Activated CD8-positive, alpha-beta memory T cell treated with anti-CD3 and anti-CD28 coated beads, Interleukin-2, amount 50 U/mL, for 1 hour (primary cell): Measurements from ENCODE around the gene PGPEP1.
A peak's percentile ranks its signal among the peaks of the same experiment; 100 is the strongest.
"Not testable (repeated sequence)": the region's sequence is repeated elsewhere in the genome, so short reads cannot be mapped to it uniquely, and the experiment has no call there.

ENCODE experiments used
- DNase-seq: peaks from one replicate; pipeline ENCODE4 v3.0.0-alpha.2; 2020; ENCODE audit errors: extremely low read depth

PGPEP1 gene

DNA sequence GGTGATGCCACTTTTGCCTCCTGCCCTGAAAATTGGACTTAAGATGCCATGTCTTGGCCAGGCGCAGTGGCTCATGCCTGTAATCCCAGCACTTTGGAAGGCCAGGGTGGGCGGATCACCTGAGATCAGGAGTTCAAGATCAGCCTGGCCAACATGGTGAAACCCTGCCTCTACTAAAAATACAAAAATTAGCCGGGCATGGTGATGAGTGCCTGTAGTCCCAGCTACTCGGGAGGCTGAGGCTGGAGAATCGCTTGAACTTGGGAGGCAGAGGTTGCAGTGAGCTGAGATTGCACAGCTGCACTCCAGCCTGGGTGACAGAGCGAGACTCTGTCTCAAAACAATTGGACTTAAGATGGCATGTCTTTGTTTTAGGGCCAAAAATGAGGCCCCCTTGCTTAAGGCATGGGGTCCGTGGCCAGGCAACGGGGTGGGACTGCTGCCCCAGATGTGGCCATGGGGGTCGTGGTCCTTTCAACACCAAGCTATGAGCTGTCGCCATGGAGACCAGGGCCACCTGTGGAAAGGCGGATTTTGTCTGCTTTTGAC is 24.0 kb downstream of the PGPEP1 start:
- not testable (repeated sequence) for DNase-seq

DNA sequence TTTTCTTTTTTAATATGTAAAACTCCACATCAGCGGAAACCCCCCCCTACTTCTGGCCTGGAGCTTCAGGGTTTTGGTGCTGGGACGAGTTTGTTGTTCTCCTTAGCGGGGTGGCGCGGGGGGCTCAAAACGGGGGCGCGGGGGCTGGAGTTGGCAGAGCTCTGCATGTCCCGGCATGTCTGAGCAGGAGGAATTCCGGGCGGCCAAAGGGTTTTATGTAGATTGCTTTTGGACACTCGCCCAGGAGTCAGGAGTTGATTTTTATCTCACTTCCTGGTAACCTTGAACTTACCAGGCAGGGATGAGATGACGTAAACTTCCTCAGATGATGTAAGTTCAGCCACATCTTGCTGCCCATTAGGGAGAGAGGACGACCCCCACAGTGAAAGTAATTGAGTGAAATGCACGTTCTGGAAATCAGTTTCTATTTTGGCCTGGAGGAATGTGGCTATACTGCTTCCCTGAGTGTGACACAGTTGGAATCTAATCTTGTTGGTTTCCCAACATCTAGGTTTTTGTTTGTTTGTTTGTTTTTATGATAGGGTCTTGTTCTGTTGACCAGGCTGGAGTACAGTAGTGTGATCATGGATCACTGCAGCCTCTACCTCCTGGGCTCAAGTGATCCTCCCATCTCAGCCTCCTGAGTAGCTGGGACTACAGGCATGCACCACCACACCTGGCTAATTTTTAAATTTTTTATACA is 24.6 kb downstream of the PGPEP1 start:
- no peak for DNase-seq

DNA sequence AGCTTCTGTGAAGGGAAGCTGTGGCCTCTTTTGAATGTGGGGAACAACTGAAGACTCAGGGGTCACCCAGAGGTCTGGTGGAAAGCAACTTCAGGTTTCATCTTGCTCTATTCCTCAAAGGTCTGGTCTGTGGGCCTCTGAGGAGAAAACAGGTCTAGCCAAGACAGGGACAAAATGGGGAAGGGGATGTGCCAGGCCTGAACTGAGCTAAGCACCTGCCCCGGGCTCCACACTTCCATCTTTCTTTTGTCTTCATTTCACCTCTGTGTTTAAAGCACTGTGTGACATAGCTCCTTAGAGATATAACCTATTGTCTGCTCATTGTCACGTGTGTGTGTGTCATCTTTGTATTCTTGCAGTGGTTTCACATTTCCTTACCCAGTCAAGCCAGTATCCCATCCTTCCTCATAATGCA is 25.6 kb downstream of the PGPEP1 start:
- no peak for DNase-seq

DNA sequence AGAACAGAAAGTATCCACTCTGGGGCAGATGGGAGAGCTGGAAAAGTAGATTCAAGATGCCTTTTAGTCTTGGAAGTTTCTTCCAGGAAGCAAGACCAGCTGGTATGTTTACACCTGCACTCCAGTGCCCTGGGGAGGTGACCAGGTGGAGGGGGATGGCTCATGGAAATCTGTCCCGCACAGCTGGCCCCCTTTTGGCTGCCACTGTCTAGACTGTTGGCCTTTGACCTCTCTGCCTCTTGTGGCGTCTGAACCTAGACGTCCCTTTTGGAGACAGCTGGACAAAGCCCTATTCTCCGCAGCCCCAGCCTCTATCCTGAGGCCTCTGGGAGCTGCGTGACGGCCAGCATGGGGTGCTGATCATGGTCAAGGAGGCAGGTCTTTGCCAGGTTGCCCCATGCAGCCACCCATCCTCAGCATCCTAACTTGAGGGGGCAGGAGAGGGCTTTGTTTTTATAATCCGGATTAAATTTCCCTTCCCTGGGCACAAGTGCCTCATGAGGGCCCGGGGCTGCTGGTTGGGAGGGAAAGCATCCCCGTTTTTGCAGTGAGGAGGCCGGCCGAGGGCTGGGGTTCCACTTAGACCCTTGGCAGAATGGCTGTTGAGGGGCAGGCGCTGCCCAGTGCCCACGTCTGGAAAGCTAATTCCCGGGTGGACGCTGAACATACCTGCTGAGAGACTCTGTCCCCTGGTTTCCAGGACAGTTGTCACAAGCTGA is 28.3 kb downstream of the PGPEP1 start:
- no peak for DNase-seq

DNA sequence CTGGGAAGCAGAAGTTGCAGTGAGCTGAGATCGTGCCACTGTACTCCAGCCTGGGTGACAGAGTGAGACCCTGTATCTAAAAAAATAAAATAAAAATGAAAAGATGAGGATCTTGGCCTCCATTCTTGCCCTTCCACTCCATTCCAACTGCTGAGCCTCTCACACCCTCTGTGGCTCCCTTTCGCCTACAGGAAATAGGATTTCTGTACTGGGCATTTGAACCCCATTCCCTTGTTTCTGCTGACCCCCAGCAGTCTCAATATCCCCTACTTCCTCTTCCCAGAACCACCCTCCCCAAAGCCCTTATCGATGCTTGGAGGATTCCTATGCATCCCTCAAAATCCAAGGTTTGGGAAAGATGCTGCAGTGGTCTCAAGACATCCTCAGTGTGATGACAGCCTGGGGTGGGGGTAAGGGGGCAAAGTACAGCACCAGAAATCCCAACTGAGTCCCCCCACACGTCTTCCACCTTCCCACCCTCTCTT is 33.1 kb downstream of the PGPEP1 start:
- DNase-seq: no peak

DNA sequence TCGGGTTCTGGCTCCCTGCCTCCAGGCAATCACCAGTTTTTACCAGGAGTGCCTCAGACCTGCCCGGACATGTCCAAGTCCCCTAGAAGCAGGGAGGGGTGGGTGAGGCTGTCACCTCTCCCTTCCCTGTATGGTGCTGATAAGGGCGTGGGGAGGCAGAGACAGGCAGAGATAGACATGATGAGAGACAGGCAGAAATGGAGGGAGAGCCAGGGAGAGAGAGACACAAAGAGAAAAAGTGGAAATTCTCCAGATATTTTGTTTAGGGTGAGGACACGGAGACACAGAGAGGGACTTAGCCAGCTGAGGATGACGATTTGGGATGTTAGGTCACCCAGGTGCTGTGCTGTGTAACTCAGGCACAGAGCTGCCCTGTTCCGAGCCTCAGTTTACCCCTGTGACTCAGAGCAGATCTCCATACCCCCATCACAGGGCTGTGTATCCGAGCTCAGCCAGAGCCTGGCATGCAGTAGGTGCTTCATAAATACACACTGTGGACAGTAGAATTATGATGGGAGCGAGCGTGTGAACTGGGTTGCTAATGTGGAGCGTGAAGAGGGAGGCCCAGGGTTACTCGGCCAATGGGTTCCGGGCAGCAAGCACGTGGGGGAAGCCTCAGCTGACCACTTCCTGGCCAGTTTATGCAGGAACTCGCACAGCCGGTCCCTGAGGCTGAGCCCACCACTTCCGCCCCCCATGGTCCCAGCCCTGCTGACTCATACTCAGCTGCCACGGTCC is 33.7 kb downstream of the PGPEP1 start:
- no peak for DNase-seq

DNA sequence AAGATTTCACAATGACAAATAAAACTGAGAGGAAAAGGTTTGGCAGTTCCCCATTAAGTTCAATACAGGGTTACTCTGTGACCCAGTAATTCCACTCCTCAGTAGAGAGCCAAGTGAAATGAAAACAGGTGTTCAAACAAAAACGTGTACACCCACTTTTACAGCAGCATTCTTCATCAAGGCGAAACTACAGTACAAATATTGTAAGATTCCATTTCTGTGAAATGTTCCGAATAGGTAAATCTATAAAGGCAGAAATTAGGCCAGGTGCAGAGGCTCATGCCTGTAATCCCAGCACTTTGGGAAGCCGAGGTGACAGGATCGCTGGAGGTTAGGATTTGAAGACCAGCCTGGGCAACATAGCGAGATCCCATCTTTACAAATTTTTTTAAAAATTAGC is 36.6 kb downstream of the PGPEP1 start:
- no peak for DNase-seq

DNA sequence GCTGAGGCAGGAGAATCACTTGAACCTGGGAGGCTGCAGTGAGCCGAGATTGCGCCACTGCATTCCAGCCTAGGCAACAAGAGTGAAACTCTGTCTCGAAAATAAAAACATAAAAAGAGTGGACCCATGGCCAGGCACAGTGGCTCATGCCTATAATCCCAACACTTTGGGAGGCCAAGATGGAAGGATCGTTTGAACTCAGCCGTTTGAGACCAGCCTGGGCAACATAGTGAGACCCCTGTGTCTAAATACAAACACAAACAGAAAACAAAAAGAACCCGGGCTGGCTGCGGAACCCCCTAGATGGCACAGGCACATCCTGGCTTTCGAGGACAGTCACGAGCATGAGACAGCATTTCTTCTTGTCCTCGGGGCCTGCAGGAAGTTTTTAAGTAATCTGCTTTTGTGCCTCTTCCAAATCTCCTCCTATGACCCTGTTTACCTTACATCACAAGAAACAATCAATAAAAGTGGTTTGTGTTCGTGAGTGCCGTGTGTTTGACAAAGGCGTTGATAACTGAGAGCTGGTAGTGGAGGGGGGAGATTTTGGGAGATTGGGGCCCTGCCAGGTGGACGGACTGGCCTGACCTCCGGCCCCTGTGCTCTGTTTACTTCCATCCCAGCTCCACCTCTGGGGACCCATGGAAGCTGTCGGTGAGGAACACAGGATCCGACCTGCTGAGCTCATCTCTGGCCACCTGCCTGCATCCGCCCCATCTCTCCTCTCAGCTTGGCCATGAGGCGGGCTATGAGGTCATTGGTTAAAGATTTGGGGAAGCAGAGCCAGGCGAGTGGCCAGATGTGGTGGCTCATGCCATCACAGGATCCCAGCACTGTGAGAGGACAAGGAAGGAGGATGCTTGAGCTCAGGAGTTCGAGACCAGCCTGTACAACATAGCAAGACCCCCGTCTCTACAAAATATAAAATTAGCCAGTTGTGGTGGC is 39.7 kb downstream of the PGPEP1 start:
- DNase-seq: no peak

DNA sequence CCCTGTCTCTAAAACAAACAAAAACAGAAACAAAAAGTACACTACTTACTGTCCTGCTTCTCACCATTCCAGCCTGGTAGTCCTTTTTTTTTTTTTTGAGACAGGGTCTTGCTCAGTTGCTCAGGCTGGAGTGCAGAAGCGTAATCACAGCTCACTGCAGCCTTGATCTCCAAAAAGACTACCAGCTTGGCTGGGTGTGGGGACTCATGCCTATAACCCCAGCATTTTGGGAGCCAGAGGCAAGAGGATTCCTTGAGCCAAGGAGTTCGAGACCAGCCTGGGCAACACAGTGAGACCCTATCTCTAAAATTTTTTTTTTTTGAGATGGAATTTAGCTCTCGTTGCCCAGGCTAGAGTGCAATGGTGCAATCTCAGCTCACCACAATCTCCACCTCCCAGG is 40.4 kb downstream of the PGPEP1 start:
- no peak for DNase-seq

DNA sequence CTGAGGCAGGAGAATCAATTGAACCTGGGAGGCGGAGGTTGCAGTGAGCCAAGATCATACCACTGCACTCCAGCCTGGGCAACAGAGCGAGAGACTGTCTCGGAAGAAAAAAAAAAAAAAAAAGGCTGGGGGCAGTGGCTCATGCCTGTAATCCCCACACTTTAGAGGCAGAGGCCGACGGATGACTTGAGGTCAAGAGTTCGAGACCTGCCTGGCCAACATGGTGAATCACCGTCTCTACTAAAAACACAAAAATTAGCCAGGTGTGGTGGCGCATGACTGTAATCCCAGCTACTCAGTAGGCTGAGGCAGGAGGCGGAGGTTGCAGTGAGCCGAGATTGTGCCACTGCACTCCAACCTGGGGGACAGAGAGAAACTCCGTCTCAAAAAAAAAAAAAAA is 43.2 kb downstream of the PGPEP1 start:
- not testable (repeated sequence) for DNase-seq

DNA sequence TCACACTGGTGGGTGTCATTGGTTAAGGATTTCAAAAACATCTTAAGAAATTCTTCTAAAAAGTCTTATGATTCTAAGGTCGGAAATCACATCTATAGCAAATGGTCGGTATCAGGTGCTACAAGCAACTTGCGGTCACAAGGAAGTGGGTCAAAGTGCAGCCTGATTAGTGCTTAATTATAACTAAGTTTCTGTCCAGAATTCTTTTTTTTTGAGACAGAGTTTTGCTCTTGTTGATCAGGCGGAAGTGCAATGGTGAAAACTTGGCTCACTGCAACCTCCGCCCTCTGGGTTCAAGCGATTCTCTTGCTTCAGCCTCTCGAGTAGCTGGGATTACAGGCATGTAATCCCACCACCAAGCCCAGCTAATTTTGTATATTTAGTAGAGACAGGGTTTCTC is 44.4 kb downstream of the PGPEP1 start:
- no peak for DNase-seq

DNA sequence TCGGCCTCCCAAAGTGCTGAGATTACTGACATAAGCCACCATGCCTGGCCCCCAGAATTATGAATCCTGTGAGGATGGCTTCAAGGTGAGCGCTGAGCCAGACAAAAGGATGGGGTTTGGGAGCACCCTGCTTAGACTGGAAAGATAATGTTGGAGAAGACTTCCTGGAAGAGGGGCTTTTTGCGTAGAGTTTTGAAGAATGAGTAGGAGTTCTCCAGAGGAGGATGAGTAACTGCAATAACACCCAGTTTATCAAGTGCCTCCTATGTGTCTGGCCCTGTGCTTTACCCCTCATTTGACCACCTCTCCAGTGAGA is 44.9 kb downstream of the PGPEP1 start:
- no peak for DNase-seq

DNA sequence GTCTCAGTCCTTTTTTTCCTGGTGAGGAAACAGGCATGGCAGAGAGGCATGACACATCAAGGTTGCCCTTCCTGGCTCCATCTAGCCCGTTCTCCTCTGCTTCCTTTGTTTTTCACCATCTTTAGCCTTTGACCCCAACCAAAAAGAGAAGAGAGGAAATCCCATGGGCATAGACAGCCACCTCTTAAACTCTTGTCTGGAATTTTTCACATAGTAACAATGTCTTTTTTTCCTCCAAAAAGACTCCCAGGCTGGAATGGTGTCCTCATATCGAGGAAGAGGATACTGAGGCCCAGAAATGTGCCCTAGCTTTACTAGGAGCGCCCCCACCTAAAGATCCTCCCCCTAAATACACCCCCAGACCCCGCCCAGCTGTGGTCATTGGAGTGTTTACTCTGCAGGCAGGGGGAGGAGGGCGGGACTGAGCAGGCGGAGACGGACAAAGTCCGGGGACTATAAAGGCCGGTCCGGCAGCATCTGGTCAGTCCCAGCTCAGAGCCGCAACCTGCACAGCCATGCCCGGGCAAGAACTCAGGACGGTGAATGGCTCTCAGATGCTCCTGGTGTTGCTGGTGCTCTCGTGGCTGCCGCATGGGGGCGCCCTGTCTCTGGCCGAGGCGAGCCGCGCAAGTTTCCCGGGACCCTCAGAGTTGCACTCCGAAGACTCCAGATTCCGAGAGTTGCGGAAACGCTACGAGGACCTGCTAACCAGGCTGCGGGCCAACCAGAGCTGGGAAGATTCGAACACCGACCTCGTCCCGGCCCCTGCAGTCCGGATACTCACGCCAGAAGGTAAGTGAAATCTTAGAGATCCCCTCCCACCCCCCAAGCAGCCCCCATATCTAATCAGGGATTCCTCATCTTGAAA is 45.5 kb downstream of the PGPEP1 start, which contains the start of gene GDF15:
Gene GDF15 (plus strand): TSS at position 484 of the 868 bp plus-strand sequence. CDS start 32 bp downstream, at position 516.
- DNase-seq: no peak

DNA sequence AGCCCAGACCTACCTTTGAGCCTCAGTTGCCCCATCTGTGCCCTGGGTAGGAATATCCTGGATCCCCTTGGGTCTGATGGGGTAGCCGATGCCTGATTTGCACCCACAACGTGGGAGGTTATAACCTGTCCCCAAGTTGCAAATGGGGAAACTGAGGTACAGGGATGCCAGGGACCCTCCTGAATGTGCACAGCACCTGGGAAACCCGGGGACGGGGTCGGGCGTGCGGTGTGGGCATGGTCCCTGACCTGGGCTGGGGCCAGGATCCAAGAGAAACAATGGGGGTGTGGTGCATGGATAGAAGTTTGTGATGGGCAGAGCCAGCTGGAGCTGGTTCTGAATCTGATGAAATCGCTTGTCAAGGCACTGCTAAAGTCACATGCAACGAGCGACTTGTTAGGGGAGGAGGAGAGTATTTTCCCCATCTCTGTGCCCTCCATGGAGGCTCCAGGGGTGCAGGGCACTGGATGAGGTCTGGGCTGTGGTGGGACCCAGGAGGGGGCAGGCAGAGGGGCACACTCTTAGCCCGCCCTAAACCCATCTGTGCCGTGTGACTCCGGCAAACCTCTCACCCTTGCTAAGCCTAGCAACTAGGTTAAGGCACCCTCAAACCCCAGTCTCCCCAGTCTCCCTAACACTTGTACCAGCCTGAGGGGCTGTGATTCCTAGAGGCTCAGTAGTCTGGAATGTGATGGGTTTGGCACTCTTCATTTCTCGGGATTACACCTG is 46.3 kb downstream of the PGPEP1 start:
- DNase-seq: no peak

DNA sequence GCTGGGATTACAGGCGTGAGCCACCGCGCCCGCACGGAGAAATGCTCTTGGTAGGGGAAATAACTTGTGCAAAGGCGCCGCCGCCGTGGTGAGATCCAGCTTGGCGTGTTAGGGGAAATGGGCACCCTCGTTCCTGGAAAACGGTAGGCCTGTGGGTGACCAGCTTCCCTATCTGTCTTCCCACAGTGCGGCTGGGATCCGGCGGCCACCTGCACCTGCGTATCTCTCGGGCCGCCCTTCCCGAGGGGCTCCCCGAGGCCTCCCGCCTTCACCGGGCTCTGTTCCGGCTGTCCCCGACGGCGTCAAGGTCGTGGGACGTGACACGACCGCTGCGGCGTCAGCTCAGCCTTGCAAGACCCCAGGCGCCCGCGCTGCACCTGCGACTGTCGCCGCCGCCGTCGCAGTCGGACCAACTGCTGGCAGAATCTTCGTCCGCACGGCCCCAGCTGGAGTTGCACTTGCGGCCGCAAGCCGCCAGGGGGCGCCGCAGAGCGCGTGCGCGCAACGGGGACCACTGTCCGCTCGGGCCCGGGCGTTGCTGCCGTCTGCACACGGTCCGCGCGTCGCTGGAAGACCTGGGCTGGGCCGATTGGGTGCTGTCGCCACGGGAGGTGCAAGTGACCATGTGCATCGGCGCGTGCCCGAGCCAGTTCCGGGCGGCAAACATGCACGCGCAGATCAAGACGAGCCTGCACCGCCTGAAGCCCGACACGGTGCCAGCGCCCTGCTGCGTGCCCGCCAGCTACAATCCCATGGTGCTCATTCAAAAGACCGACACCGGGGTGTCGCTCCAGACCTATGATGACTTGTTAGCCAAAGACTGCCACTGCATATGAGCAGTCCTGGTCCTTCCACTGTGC is 47.9 kb downstream of the PGPEP1 start:
- peak; percentile 8 for DNase-seq

DNA sequence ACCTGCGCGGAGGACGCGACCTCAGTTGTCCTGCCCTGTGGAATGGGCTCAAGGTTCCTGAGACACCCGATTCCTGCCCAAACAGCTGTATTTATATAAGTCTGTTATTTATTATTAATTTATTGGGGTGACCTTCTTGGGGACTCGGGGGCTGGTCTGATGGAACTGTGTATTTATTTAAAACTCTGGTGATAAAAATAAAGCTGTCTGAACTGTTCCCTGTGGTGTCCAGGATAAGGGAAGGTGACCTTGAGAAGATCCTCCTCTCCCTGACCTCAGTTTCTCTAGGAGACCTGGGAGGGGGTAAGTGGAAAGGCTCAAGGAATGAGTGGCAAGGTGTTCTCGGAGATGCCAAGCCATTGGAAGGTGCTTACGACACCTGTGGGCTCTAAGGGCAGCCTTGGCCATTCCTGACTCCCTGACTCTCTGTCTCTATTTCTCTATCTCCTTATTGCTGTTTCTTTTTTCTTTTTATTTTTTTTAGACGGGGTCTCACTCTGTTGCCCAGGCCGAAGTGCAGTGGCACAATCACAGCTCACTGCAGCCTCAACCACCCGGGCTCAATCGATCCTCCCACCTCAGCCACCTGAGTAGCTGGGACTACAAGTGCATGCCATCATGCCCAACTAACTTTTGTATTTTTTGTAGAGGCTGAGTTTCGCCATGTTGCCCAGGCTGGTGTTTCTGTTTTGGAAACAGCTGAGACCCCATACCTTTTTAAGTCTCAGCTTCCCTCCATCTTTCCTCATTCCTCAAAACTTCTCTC is 48.7 kb downstream of the PGPEP1 start:
- no peak for DNase-seq

DNA sequence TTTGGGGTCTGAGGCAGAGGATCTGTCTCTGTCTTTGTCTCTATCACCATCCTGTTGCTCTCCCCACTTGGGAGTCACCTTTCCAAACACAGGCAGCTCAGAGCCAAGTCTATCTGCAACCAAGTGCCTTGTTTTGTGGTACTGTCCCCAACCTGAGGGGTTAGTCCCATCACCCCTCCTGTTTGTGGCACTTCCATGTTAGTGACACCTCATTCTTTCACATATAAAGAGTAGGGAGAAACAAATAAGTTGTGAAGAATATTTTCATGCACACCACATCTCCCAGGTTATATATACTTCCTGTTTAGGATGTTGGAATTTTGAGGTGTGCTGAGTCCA is 49.3 kb downstream of the PGPEP1 start:
- DNase-seq: no peak
